PC-3 (cell line): ENCODE results near the gene LRRC61.

Experiments
- EZH2 ChIP-seq: fragments of 300-600 bp; sonication (generic); IDR thresholded peaks from one replicate; pipeline ENCODE4 v1.6.1; 2017; ENCODE audit warnings: antibody characterized with exemption, mild to moderate bottlenecking, low read length; ENCODE audit not compliant: unreplicated experiment
- EZH2phosphoT487 ChIP-seq: fragments of 300-600 bp; sonication (generic); IDR thresholded peaks from 2 replicates; pipeline ENCODE4 v1.6.1; 2018; ENCODE audit warnings: mild to moderate bottlenecking, antibody characterized with exemption, low read length, borderline replicate concordance
- TF ChIP-seq, protein P1 (sequence below): fragments of 300-600 bp; sonication (generic); conservative IDR thresholded peaks from 2 replicates; pipeline ENCODE4 v1.5.1; 2017; ENCODE audit warnings: antibody characterized with exemption, low read depth, mild to moderate bottlenecking, low read length

DNA sequence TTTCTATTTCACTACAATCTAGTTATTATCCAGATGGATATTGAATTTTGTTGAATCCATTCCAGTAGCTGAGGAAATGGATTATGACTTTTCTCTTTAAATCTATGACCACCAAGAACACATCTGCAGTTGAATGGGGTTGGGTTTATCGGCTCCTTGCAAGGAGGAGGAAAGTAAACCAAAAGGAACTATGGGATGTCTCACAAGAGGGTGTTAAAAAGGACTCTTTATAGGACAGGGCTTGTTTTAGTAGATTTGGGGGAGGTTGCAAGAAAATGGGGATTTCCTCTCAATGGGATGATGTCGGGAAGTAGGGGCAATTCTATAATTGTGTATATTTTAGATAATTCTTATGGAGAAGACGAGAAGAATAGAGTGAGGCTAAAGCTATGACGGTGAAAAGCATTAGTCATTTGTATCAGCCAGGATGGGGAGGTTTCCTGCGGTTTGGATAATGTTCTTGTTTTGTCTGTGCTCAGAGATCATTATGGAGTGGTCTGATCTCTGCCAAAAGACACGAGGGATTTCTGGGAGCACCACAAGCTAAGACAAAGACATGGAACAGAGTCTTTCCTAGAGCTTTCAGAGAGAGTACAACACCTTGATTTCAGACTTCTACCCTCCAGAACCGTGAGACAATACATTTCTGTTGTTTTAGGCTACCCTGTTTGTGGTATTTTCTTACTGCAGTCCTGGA, 5.3 kb upstream of the LRRC61 start:
- TF ChIP-seq, protein P1, sequence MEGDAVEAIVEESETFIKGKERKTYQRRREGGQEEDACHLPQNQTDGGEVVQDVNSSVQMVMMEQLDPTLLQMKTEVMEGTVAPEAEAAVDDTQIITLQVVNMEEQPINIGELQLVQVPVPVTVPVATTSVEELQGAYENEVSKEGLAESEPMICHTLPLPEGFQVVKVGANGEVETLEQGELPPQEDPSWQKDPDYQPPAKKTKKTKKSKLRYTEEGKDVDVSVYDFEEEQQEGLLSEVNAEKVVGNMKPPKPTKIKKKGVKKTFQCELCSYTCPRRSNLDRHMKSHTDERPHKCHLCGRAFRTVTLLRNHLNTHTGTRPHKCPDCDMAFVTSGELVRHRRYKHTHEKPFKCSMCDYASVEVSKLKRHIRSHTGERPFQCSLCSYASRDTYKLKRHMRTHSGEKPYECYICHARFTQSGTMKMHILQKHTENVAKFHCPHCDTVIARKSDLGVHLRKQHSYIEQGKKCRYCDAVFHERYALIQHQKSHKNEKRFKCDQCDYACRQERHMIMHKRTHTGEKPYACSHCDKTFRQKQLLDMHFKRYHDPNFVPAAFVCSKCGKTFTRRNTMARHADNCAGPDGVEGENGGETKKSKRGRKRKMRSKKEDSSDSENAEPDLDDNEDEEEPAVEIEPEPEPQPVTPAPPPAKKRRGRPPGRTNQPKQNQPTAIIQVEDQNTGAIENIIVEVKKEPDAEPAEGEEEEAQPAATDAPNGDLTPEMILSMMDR: no peak
- TF ChIP-seq EZH2: no peak
- TF ChIP-seq EZH2phosphoT487: no peak
